ENCODE measurements around the gene ERFL.

Gene ERFL

DNA sequence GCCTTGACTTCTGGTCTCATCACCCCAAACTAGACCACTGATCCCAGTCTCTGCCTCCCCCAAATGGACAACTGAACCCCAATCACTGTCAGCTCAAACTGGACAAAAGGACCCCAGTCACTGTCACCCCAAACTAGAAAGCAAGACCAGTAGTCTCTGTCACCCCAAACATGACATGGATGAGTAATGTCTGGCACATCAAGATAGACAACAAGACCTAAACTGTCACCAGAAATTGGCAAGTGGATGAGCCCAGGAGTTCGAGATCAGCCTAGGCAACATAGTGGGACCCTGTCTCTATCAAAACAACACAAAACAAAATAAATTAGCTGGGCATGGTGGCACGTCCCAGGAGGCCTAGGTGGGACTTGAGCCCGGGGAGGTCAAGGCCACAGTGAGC, 18.8 kb upstream of the ERFL start:
- Histone ChIP-seq H3K4me3 (ENCODE audit: low read depth, low read length) (no peak overlapping the region), H3K27ac (ENCODE audit: extremely low read depth, low read depth, low read length) (no peak overlapping the region), H3K36me3 (ENCODE audit: control insufficient read depth in 2 of 2, insufficient read depth in 1 of 2, low read length in 2 of 2) (no peaks in the 10 kb centered on the region; a peak in 1 of 3 replicates), H3K4me1 (ENCODE audit: control insufficient read depth, insufficient read depth, low read length) (no peaks in the 10 kb centered on the region), H3K9me3 (ENCODE audit: control insufficient read depth, insufficient read depth, low read depth, low read length) (no peaks in the 10 kb centered on the region)
- ChIA-PET POLR2A (interaction anchor here (2.6 kb wide), 1 partner anchor 74 kb away, joined by 10 read pairs; no protein-coding TSS in a partner anchor), CTCF (interaction anchor here (1.1 to 3.7 kb wide), 4 partner anchors 12 to 305 kb away, joined by 4 to 17 read pairs (median 4); no protein-coding TSS in a partner anchor)
- TF ChIP-seq ZNF324 (tag by site-specific recombination; IDR thresholded peaks at IDR 0.05): no peak
- TF ChIP-seq EGR2 (tag by site-specific recombination; IDR thresholded peaks at IDR 0.05; ENCODE audit: low read depth): no peak
- no peak for TF ChIP-seq ZNF837 (tag by site-specific recombination; IDR thresholded peaks at IDR 0.05)
- no peak for TF ChIP-seq ZBTB21 (tag by site-specific recombination; IDR thresholded peaks at IDR 0.05)
- no peak for TF ChIP-seq HOXA7 (CRISPR knock-in tag; IDR thresholded peaks at IDR 0.05; ENCODE audit: borderline replicate concordance)
- no peak for TF ChIP-seq SP7 (tag by site-specific recombination; IDR thresholded peaks at IDR 0.05)
- TF ChIP-seq, protein P1, sequence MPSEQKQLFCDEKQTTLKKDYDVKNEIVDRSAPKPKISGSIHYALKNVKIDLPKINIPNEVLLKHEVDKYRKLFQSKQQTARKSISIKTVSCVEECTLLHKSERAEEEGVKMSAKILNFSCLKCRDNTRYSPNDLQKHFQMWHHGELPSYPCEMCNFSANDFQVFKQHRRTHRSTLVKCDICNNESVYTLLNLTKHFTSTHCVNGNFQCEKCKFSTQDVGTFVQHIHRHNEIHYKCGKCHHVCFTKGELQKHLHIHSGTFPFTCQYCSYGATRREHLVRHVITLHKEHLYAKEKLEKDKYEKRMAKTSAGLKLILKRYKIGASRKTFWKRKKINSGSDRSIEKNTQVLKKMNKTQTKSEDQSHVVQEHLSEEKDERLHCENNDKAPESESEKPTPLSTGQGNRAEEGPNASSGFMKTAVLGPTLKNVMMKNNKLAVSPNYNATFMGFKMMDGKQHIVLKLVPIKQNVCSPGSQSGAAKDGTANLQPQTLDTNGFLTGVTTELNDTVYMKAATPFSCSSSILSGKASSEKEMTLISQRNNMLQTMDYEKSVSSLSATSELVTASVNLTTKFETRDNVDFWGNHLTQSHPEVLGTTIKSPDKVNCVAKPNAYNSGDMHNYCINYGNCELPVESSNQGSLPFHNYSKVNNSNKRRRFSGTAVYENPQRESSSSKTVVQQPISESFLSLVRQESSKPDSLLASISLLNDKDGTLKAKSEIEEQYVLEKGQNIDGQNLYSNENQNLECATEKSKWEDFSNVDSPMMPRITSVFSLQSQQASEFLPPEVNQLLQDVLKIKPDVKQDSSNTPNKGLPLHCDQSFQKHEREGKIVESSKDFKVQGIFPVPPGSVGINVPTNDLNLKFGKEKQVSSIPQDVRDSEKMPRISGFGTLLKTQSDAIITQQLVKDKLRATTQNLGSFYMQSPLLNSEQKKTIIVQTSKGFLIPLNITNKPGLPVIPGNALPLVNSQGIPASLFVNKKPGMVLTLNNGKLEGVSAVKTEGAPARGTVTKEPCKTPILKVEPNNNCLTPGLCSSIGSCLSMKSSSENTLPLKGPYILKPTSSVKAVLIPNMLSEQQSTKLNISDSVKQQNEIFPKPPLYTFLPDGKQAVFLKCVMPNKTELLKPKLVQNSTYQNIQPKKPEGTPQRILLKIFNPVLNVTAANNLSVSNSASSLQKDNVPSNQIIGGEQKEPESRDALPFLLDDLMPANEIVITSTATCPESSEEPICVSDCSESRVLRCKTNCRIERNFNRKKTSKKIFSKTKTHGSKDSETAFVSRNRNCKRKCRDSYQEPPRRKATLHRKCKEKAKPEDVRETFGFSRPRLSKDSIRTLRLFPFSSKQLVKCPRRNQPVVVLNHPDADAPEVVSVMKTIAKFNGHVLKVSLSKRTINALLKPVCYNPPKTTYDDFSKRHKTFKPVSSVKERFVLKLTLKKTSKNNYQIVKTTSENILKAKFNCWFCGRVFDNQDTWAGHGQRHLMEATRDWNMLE (tag by site-specific recombination; conservative IDR thresholded peaks at IDR 0.05; ENCODE audit: low read depth): no peak
- no peak for TF ChIP-seq ZNF10 (tag by site-specific recombination; IDR thresholded peaks at IDR 0.05)
- TF ChIP-seq, protein P2, sequence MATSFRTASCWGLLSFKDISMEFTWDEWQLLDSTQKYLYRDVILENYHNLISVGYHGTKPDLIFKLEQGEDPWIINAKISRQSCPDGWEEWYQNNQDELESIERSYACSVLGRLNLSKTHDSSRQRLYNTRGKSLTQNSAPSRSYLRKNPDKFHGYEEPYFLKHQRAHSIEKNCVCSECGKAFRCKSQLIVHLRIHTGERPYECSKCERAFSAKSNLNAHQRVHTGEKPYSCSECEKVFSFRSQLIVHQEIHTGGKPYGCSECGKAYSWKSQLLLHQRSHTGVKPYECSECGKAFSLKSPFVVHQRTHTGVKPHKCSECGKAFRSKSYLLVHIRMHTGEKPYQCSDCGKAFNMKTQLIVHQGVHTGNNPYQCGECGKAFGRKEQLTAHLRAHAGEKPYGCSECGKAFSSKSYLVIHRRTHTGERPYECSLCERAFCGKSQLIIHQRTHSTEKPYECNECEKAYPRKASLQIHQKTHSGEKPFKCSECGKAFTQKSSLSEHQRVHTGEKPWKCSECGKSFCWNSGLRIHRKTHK (tag by site-specific recombination; IDR thresholded peaks at IDR 0.05): no peak
- TF ChIP-seq HOXC10 (CRISPR knock-in tag; IDR thresholded peaks at IDR 0.05): no peak
- TF ChIP-seq OVOL3 (tag by site-specific recombination; IDR thresholded peaks at IDR 0.05): no peak
- TF ChIP-seq KLF8 (tag by site-specific recombination; IDR thresholded peaks at IDR 0.05): no peak
- TF ChIP-seq ZEB2 (tag by site-specific recombination; IDR thresholded peaks at IDR 0.05): no peak
- no peak for TF ChIP-seq ZNF18 (tag by site-specific recombination; IDR thresholded peaks at IDR 0.05)
- no peak for TF ChIP-seq ZNF473 (tag by site-specific recombination; IDR thresholded peaks at IDR 0.05)
- no peak for TF ChIP-seq ZNF555 (tag by site-specific recombination; conservative IDR thresholded peaks at IDR 0.05)
- TF ChIP-seq SP2 (tag by site-specific recombination; IDR thresholded peaks at IDR 0.05): no peak
- TF ChIP-seq ZNF433 (tag by site-specific recombination; IDR thresholded peaks at IDR 0.05; ENCODE audit: low read depth): no peak
- TF ChIP-seq ZNF221 (tag by site-specific recombination; IDR thresholded peaks at IDR 0.05; ENCODE audit: borderline replicate concordance): no peak
- TF ChIP-seq, protein P3, sequence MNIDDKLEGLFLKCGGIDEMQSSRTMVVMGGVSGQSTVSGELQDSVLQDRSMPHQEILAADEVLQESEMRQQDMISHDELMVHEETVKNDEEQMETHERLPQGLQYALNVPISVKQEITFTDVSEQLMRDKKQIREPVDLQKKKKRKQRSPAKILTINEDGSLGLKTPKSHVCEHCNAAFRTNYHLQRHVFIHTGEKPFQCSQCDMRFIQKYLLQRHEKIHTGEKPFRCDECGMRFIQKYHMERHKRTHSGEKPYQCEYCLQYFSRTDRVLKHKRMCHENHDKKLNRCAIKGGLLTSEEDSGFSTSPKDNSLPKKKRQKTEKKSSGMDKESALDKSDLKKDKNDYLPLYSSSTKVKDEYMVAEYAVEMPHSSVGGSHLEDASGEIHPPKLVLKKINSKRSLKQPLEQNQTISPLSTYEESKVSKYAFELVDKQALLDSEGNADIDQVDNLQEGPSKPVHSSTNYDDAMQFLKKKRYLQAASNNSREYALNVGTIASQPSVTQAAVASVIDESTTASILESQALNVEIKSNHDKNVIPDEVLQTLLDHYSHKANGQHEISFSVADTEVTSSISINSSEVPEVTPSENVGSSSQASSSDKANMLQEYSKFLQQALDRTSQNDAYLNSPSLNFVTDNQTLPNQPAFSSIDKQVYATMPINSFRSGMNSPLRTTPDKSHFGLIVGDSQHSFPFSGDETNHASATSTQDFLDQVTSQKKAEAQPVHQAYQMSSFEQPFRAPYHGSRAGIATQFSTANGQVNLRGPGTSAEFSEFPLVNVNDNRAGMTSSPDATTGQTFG (tag by site-specific recombination; IDR thresholded peaks at IDR 0.05; ENCODE audit: borderline replicate concordance): no peak
